G401 (cell line): ENCODE results near the gene CFAP97D1. TPM values are rescaled to one million over a fixed set of nuclear protein-coding genes. Genes with fewer than 3 reads are reported as not detected.
A peak's percentile ranks its signal among the peaks of the same experiment; 100 is the strongest.

Source experiments
- DNase-seq: peaks from one replicate; pipeline ENCODE4 v3.0.0-alpha.2; 2015; ENCODE audit warnings: low spot score
- in situ Hi-C: cut with HindIII; loops from 2 replicates; pipeline ENCODE4 v1.10.0; 2016; ENCODE audit warnings: low sequenced_read_pairs, mixed read lengths
- total RNA-seq: library from RNA; depleted of rRNA; stranded (reverse); fragments of >200 nt; shearing (Covaris generic); gene quantifications from 2 replicates; pipeline ENCODE4 v1.2.3, GENCODE V29; 2014

Gene CFAP97D1
- total RNA-seq, 1 experiment from 2014 or later = not detected

- in situ Hi-C loops = loop anchor here (5.0 kb wide), 1 partner anchor 69 kb away; no protein-coding TSS in a partner anchor
- DNase-seq = peak; percentile 79
Measured at GRCh38 chr17:43766413-43767052, 13.7 kb upstream of the CFAP97D1 start.

DNA sequence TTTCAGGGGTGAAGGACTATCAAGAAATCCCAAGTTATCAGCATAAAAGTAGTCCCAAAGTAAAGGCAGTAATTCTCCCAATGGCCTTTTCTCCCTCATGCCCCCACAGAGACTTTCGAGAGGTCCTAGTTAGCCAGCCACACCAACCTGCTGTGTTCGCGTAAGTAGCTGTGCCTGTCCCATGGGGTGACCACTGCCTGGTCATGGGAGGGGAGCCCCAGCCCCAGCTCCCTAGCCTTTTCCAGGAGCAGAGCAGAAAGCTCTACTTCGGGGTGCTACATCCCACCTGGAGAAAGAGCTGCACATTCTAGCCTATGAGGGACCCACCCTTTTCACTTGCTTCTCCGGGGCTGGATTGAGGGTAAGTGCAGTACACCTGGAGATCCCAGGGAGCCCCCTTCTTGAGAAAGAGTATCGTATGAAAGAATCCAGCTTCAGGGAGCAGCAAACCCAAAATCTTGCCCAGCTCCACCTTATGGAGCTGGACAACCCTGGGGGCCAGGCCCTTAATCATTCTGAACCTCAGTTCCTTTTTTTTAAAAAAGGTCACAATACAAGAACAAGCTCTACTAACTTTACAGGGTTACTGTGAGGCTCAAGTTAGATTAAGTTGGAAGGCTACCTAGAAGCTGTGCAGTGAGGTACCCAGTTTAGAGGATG lies 13.1 kb upstream of the CFAP97D1 start:
- DNase-seq = no peak

GRCh38 chr17:43767713-43768059 lies 12.5 kb upstream of the CFAP97D1 start:
- no peak for DNase-seq
- in situ Hi-C loops = loop anchor here (5.0 kb wide), 1 partner anchor 70 kb away; no protein-coding TSS in a partner anchor

More for the DNA sequence above, 13.1 kb upstream of the CFAP97D1 start:
- in situ Hi-C loops = loop anchor here (5.0 kb wide), 1 partner anchor 70 kb away; no protein-coding TSS in a partner anchor

DNA sequence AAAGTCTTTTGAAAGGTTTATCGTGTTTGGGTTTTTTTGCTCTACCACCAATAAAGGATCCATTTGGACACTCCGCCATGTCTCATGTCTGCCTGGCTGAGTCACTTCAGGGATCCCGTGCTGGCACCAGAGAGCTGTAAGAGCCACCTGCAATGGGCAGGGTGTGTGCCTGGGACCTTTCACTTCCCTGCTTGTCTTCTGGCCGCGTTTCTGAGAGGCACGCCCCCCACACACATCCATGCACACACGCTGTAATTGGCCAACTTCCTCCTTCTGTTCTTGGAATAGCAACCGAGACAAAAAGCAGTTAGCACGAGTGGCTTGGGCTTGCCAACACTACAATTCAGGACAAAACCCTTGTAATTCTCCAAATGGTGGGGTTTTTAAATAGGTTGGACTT lies 11.9 kb upstream of the CFAP97D1 start:
- in situ Hi-C loops = loop anchor here (5.0 kb wide), 1 partner anchor 71 kb away; no protein-coding TSS in a partner anchor
- DNase-seq = no peak

DNA sequence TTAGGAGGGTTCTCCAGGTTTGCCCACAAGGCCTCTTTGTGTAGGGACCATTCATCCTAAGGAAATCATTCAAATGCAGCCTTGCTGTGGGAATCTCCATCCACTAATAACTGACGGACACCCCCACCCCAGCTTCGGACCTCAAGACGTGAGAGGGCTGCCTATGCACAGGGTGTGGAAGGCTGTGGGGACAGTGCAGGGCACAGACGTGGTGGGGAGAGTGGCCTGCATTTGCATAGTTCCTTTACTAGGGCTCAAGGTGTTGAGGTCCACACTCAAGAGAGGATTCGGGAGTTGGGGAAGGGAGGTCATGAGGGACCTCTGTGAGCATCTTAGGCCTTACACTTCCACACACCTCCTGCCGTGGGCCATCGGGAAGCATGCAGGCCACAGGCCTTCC lies 11.3 kb upstream of the CFAP97D1 start:
- in situ Hi-C loops = loop anchor here (5.0 kb wide), 1 partner anchor 72 kb away; no protein-coding TSS in a partner anchor
- DNase-seq = no peak

DNA sequence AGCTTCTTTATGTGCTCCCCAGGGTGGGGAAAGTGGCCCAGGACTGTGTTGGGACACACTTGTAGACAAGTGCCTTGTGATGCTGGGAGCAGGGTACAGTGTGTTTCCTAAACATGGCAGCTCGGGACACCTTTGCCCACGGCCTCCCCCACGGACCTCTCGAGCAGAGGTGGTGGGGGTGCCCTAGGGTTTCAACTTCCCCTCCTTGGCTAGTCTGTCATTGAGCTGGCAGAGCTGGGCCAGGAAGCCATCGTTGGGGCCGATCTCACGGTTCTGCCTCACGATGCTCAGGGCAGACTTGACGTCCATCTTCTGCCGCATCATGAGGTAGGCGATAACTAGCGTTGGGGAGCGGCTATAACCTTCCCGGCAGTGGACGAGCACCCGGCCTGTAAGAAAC lies 10.8 kb upstream of the CFAP97D1 start:
- in situ Hi-C loops = loop anchor here (5.0 kb wide), 1 partner anchor 72 kb away; no protein-coding TSS in a partner anchor
- no peak for DNase-seq

DNA sequence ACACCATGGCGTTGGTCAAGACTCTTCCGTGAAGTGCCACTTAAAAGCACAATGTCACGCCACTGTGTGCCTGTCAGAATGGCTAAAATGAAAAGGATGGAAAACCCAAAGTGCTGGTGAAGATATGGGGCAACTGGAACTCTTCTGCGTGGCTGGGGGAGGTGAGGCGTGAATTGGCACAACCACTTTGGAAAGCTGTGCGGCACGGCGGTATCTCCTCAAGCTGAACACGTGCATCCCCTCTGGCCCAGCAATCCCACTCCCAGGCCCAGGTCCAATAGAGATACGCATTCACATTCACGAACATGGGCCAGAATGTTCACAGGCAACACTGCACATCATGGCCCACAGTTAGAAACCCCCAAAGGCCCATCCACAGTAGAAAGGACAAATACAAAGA lies 10.4 kb upstream of the CFAP97D1 start:
- in situ Hi-C loops = loop anchor here (5.0 kb wide), 1 partner anchor 73 kb away; no protein-coding TSS in a partner anchor
- DNase-seq = no peak

DNA sequence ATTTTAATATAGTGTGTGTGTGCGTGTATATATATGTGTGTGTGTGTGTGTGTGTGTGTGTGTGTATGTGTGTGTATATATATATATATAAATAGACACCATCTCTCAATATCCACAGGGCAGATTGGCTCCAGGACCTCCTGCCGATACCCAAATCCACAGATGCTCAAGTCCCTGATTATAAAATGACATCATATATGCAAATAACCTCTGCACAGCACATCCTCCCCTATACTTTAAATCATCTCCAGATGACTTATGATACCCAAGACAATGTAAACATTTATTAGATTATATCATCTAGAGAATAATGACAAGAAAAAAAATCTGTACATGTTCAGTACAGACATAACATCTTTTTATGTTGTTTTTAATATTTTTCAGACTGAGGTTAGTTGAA lies 9.3 kb upstream of the CFAP97D1 start:
- in situ Hi-C loops = no loop called here
- DNase-seq = no peak

DNA sequence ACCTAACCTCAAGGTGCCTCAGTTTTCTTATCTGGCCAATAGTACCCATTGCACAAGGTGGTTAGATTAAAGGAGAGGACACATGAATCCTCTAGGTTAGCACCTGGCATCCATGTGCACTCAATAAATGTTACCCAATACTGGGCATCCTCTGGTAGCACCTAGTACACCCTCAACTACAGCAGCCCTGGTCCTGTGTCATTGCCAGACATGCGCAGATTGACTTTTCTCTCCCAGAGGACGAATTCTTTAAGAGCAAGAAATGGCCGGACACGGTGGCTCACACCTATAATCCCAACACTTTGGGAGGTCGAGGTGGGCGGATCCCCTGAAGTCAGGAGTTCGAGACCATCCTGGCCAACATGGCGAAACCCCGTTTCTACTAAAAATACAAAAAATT lies 8.8 kb upstream of the CFAP97D1 start:
- in situ Hi-C loops = no loop called here

DNA sequence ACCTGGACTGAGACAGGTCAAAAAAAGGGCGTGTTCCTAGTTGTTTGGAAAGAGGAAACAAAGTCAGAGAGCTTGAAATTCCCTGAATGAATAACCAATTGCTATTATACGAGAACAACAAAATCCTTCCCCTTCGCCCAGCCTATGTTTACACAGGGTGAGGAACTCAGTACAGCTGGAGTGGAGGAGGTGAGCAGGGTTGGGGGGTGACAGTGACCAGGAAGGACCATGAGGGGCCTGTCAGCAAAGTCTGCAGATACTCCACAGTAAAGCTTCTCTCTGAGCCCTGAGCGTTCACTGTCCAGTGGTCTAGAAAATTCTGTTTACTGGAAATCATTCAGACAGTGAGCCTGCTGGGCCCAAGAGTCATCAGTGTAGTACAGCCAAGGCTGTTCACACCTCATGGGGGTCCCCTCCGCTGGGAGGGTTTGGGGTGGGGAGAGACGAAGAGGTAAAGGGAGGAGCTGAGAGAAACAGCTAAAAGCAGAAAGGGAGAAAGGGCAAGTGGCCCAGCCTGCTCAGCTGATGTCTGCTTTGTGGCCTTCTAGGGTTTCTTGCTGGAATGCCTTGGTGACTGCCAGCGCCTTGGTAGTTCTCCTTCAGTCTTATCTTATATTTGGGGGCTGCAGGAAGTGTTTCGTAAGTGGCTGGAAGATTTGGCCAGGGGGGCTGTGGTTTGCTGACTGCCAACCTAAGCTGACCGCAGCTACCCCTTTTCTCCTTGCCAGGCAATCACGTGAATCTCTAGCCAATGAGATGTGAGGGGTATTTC lies 7.2 kb upstream of the CFAP97D1 start:
- DNase-seq = no peak
- in situ Hi-C loops = no loop called here

More for the DNA sequence above, 8.8 kb upstream of the CFAP97D1 start:
- no peak for DNase-seq

DNA sequence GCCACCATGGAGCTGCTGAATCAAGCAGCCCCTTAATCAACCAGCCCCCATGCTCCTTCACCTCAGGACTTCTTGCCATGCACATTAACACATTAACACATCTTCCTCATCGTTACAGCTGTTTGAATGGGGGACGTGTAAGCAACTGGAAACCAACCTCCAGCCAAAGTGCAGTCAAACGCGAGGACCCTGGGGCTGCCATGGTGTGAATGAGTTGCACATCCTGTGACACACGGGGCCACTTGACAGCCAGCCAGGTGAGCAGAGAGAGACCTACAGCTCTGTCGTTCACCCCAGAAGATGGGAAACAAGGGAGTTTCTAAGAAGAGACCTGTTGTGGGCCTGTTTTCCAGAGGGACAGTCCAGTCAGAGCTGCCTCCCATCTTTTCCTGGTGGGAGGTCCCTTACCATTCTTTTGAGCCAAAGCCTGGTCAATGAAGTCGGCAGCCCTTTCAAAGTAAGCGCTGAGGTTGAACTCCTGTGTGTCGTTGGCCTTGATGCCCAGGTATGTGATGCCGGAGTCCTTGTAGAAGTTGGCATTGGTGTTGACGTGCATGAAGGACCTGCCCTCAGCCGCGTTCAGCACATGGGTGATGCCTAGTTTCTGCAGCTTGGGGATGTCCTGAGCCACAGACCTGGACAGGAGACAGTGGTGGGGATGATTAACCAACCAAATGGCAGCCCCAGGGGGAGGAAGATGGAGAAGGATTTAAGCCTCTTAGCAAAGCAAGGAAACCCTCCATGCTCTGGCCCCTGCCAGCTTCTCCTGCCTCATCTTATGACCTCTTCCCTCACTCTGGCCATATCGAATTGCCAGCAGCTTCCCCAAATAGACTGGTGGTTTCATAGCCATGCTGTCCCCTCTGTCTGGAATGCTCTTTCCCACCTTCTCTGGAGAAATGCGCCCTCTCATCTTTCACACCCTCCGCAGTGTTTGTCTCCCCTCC lies 5.7 kb upstream of the CFAP97D1 start:
- in situ Hi-C loops = no loop called here

GRCh38 chr17:43778337-43779144 lies 1.7 kb upstream of the CFAP97D1 start, which contains the start of gene DUSP3:
DUSP3 (minus strand) TSS chr17:43778977; CDS start chr17:43778924, 53 bp downstream.
- DNase-seq = peak; percentile 92
- in situ Hi-C loops = no loop called here

More for the DNA sequence above, 5.7 kb upstream of the CFAP97D1 start:
- no peak for DNase-seq

DNA sequence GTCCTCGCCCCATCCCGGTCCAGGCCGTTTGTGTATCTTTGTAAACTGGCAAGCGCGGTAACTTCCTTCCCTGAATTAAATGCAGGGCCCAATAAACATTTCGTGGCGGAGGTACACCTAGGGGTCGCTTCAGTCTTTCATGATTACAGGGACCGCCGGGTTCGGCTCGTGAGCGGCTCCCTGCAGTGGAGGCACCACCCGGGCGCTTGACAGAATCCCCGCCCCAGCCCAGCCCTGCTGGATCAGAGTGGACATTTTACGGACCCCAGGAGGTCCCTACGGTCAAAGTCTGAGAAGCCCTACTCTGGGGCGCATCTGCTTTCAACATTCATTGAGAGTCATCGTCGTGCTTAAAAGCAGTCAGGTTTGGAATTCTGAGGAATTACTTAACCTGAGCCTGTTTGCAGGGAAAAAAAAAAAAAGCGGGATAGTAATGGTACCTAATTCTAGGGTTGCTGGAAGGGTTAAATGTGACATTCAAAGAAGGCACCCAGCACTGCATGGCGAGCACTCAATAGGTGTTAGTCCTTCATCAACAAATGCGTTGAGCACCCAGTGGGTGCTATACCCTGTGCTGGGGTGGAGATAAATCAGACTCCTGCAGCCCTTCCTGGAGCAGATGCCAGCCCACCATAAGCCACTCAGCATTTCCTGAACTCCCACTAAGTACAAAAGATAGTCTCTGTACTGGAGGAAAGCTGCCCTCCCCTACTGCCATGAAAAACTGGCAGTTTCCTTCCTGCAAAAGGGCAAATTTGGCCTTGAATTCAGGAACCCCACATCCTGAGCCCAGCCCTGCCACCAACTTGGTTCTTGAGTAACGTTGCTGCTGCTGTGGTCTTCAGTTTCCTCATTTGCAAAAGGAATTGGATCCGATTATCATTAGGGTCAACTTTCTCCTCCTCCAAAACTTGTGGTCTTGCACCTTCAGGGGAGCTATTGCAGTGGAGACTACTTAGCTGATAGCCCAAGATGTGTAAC lies 800 bp upstream of the CFAP97D1 start:
- DNase-seq = no peak
- in situ Hi-C loops = no loop called here

- no peak for DNase-seq
- in situ Hi-C loops = no loop called here
Measured at GRCh38 chr17:43782913-43783680, 2.9 kb downstream of the CFAP97D1 start.

DNA sequence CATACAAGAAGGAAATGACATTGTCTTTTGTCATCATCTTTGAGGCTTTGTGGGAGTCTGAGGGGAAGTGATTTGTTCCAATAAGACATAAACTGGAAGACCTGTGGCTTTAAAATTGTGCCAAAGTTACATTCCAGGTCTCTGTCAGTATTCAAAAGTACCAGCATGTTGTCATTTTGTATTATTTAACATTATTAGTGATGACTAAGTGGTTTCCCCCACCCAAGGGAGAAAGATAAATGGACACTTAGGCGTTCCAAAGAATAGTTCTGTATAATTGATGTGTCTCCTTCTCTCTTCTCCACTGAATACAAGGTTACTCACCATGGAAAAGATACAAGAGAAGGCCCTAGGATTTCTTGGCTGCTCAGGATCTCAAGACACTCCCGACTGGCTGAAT lies 3.8 kb downstream of the CFAP97D1 start:
- in situ Hi-C loops = no loop called here
- DNase-seq = no peak

- in situ Hi-C loops = no loop called here
- no peak for DNase-seq
Measured at GRCh38 chr17:43784628-43785101, 4.4 kb downstream of the CFAP97D1 start.
